WERI-Rb-1 (cell line): ENCODE data around the gene HAAO.
A peak's percentile ranks its signal among the peaks of the same experiment; 100 is the strongest.

Experiments
- DNase-seq: peaks from one replicate; pipeline ENCODE4 v3.0.0-alpha.2; 2020
- H3K27ac ChIP-seq: fragments of 250-450 bp; sonication (Bioruptor Pico); 2 replicates; pipeline ENCODE4 v1.5.1; 2020; ENCODE audit warnings: mild to moderate bottlenecking, moderate library complexity
- H3K27me3 ChIP-seq: fragments of 250-450 bp; sonication (Bioruptor Pico); 2 replicates; pipeline ENCODE4 v1.5.1; 2021; ENCODE audit warnings: mild to moderate bottlenecking, low read depth, moderate library complexity; ENCODE audit not compliant: insufficient read depth, severe bottlenecking
- H3K36me3 ChIP-seq: fragments of 250-450 bp; sonication (Bioruptor Pico); 2 replicates; pipeline ENCODE4 v1.5.1; 2020; ENCODE audit warnings: mild to moderate bottlenecking, moderate library complexity
- H3K4me3 ChIP-seq: 2 replicates; pipeline ENCODE4 v1.5.1; 2011; ENCODE audit warnings: low read depth, mild to moderate bottlenecking, control low read depth, low read length
- H3K9me3 ChIP-seq: fragments of 250-450 bp; sonication (Bioruptor Pico); 2 replicates; pipeline ENCODE4 v1.5.1; 2021; ENCODE audit warnings: mild to moderate bottlenecking, moderate library complexity; ENCODE audit not compliant: severe bottlenecking
- TF ChIP-seq, protein P1 (sequence below): IDR thresholded peaks from 2 replicates; pipeline ENCODE4 v1.5.1; 2011; ENCODE audit warnings: low read depth, mild to moderate bottlenecking, control low read depth, inconsistent platforms, low read length

HAAO gene

DNA sequence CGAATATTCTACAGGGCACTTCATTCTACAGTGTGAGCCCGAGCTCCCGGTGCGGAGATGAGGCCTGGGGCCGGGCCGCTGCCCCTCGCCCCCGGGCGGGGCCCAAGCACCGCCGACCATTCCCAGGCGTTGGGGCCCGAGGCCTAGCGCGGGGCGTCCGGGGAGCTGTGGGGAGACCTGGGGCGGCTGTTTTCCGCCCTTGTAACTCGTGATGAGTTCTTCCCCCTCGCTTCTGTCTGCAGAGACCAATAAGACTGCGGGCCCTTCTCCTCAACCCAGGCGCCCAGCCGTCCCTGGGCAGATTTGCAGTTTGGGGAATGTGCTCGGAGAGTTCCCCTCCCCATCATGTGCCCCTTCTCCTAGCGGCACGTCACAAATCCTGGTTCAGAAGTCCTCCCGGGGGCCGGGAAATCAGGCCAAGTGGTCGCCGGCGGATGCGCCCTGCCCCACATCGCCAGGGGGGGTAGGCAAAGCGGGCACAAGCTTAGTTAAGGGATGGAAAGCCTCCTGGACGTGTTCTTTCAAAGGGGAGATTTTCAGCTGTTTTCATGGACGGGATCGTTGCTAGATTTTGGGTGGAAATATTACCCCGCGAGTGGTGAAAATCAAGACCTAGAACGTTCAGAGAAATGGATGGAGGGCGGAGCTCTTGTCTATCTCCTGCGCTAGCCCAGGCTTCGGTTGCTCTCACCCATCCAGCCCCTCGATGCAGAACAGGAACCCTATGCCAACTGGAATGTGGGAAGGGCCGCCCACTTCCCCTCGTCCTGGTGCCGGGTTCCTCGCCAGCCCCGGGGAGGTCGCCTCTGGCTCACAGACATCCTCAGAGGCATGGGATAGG lies 18.8 kb upstream of the HAAO start:
- DNase-seq: peak; percentile 60
- H3K27ac ChIP-seq: peak overlapping the region; percentile 97

DNA sequence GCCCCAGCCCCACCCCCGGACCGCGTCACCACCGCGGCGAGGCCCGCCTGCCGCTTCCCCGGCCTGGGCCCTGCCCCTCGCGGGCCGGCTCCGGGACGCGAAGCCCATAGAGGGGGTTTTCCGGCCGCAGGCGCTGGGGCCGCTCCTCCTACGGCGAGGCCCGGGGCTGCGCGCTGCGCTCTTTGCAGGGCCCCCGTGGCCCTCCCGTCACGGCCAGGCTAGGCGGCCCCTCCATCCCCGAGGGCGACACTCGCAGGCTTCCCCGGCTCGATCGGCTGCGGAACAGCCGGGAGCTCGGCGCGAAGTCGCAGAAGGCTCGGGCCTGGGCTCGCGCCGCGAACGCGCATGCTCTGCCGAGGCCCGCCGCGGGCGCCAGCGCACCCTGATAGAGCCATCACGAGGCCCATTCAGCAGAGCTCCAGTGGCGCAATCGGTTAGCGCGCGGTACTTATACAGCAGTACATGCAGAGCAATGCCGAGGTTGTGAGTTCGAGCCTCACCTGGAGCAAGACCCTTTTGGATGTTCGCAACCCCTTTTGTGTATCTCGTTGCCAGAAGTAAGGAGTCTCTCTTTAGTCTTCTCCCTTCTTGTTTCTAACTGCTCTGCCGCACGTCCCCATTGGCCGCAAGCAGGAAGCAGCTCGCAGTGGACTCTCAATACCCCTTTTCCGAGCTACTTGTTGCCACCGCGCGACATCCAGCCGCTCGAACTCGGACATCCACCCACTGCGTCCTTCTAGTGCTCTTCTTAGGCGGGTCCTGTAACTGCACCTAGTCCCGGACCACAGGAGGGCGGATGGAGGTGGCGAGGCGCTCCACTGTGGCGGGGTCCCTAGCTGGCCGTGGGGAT lies 18.0 kb upstream of the HAAO start:
- H3K27ac ChIP-seq: peak overlapping the region; percentile 97
- H3K36me3 ChIP-seq: no peaks in the 10 kb centered on the region
- DNase-seq: peak; percentile 96
- TF ChIP-seq, protein P1, sequence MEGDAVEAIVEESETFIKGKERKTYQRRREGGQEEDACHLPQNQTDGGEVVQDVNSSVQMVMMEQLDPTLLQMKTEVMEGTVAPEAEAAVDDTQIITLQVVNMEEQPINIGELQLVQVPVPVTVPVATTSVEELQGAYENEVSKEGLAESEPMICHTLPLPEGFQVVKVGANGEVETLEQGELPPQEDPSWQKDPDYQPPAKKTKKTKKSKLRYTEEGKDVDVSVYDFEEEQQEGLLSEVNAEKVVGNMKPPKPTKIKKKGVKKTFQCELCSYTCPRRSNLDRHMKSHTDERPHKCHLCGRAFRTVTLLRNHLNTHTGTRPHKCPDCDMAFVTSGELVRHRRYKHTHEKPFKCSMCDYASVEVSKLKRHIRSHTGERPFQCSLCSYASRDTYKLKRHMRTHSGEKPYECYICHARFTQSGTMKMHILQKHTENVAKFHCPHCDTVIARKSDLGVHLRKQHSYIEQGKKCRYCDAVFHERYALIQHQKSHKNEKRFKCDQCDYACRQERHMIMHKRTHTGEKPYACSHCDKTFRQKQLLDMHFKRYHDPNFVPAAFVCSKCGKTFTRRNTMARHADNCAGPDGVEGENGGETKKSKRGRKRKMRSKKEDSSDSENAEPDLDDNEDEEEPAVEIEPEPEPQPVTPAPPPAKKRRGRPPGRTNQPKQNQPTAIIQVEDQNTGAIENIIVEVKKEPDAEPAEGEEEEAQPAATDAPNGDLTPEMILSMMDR: no peak
- no peaks in the 10 kb centered on the region for H3K9me3 ChIP-seq
- peak overlapping the region; percentile 46 for H3K4me3 ChIP-seq
- no peaks in the 10 kb centered on the region for H3K27me3 ChIP-seq

More for the DNA sequence above, 18.8 kb upstream of the HAAO start:
- Histone ChIP-seq H3K4me3 (peak overlapping the region; percentile 46), H3K9me3 (no peaks in the 10 kb centered on the region), H3K27me3 (no peaks in the 10 kb centered on the region), H3K36me3 (no peaks in the 10 kb centered on the region)
- TF ChIP-seq, protein P1: no peak

DNA sequence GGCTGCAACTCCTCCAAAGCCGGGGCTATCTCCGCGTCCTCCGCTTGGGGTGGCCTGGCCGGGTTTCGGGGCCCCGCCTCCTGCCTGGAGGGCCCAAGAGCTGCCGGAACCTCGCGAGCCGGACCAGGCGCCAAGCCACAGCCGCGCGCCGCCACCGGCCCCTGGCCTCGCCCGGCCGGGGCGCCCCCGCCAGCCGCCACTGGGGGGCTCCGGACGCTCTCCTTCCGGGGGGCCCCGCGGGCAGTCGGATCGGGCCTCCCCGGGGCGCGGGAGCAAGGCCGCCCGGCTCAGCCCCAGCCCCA lies 17.4 kb upstream of the HAAO start:
- Histone ChIP-seq H3K4me3 (peak overlapping the region; percentile 46), H3K27me3 (no peaks in the 10 kb centered on the region), H3K9me3 (no peaks in the 10 kb centered on the region), H3K27ac (peak overlapping the region; percentile 97), H3K36me3 (no peaks in the 10 kb centered on the region)
- TF ChIP-seq, protein P1: 0 out of 2 replicates have a peak, but pooled peaks have one; percentile 32
- peak; percentile 88 for DNase-seq

DNA sequence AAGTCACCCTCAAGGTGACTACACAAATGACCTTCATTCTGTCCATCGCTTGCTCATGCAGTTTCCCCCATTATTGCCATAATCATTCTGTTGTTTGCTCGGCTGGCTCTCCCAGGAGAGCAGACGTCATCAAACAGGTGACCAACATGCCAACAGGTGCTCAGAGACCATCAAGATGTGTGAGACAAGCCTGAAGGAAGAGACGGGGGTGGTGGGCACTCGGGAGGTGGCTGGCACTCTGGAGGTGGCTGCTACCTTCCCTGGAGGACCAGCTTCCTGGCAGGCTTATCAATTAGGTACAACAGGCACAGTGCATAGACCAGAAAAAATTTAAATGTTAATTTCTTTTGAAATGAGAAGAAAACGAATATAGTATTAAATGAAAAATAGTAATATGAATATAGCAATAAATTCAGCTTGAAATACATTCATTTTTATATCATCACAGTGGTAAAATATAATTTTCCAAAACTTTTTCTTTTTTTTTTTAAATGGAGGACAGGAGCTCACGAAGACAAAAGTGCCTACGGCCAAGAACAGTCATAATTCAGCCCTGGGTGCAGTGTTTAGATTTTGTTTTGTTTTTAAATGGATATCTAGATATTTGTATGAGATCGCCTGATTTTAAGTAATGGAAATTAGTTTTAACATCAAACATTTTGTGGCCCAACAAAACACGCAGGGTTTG lies 16.9 kb upstream of the HAAO start:
- TF ChIP-seq, protein P1: no peak
- Histone ChIP-seq H3K9me3 (no peaks in the 10 kb centered on the region), H3K27me3 (no peaks in the 10 kb centered on the region), H3K4me3 (peak overlapping the region; percentile 46), H3K36me3 (no peaks in the 10 kb centered on the region), H3K27ac (peak overlapping the region; percentile 97)
- no peak for DNase-seq

DNA sequence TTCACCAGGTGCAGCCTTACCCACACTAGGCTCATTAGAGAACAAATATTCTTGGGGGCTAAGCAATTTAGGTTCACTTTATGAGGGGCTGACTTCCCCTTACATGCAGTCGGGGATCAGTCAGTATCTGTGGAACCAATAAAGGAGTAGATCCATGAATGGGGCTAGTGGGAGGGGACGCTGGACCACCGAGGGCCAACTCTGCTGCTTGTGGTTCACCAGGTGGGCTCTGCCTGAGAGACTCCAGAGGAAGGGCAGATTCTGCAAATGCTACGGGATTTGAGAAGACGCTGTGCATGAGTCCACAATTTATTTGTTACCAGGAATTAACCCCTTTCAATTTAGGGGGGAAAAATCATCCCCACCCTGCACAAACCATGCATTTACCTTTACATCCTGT lies 15.9 kb upstream of the HAAO start:
- H3K27me3 ChIP-seq: no peaks in the 10 kb centered on the region
- H3K4me3 ChIP-seq: no peak overlapping the region
- H3K27ac ChIP-seq: no peak overlapping the region
- no peaks in the 10 kb centered on the region for H3K9me3 ChIP-seq
- no peaks in the 10 kb centered on the region for H3K36me3 ChIP-seq
- DNase-seq: no peak
- TF ChIP-seq, protein P1: no peak
